Activated CD4-positive, alpha-beta T cell treated with anti-CD3 and anti-CD28 coated beads, Interleukin-2, Interleukin-4, amounts not matched to agents 100 ng/mL and 50 ng/mL, durations not matched to agents 16 hours and 8 hours (primary cell): ENCODE results near the gene PEX3.
"Not testable (repeated sequence)": the region's sequence is repeated elsewhere in the genome, so short reads cannot be mapped to it uniquely, and the experiment has no call there.

Experiments
- DNase-seq: peaks from one replicate; pipeline ENCODE4 v3.0.0-alpha.2; 2020; ENCODE audit warnings: low spot score

Gene PEX3

GRCh38 chr6:143450453-143451371, at the start of gene PEX3, which contains the start of gene ADAT2:
PEX3 (plus strand) TSS chr6:143450805; CDS start chr6:143451043, 238 bp downstream.
ADAT2 (minus strand) TSS chr6:143450695; CDS start chr6:143450658, 37 bp downstream.
- peak; percentile 95 for DNase-seq

- DNase-seq = no peak
These were observed 49.5 kb upstream of the PEX3 start for GRCh38 chr6:143401068-143401446.

- no peak for DNase-seq
These were observed 48.8 kb upstream of the PEX3 start for GRCh38 chr6:143401636-143402370.

GRCh38 chr6:143402721-143403336, 47.8 kb upstream of the PEX3 start:
- no peak for DNase-seq

- no peak for DNase-seq
These were observed 45.0 kb upstream of the PEX3 start for GRCh38 chr6:143405373-143406154.

- DNase-seq = no peak
These were observed 43.9 kb upstream of the PEX3 start for GRCh38 chr6:143406673-143407072.

- DNase-seq = no peak
These were observed 42.3 kb upstream of the PEX3 start for GRCh38 chr6:143408151-143408786.

- no peak for DNase-seq
These were observed 41.8 kb upstream of the PEX3 start for GRCh38 chr6:143408787-143409162.

- DNase-seq = no peak
These were observed 39.7 kb upstream of the PEX3 start for GRCh38 chr6:143410859-143411270.

- DNase-seq = no peak
These were observed 35.8 kb upstream of the PEX3 start for GRCh38 chr6:143414769-143415168.

GRCh38 chr6:143419526-143419925, 31.1 kb upstream of the PEX3 start:
- no peak for DNase-seq

- DNase-seq = no peak
These were observed 24.6 kb upstream of the PEX3 start for GRCh38 chr6:143426026-143426425.

- DNase-seq = peak; percentile 70
These were observed 23.3 kb upstream of the PEX3 start for GRCh38 chr6:143427109-143427817.

- no peak for DNase-seq
These were observed 20.6 kb upstream of the PEX3 start for GRCh38 chr6:143429970-143430369.

- no peak for DNase-seq
These were observed 19.4 kb upstream of the PEX3 start for GRCh38 chr6:143431226-143431625.

GRCh38 chr6:143432588-143432987, 18.0 kb upstream of the PEX3 start:
- no peak for DNase-seq

- no peak for DNase-seq
These were observed 9.6 kb upstream of the PEX3 start for GRCh38 chr6:143441010-143441409.

GRCh38 chr6:143441680-143442545, 8.7 kb upstream of the PEX3 start:
- DNase-seq = peak; percentile 78

GRCh38 chr6:143443096-143443495, 7.5 kb upstream of the PEX3 start:
- no peak for DNase-seq

GRCh38 chr6:143447865-143448264, 2.7 kb upstream of the PEX3 start:
- DNase-seq = not testable (repeated sequence)
